Lower leg skin (tissue), 4 donors: Measurements from ENCODE around the gene HOMER1. TPM values are rescaled to one million over a fixed set of nuclear protein-coding genes. Genes with fewer than 3 reads are reported as not detected.
"Not testable (repeated sequence)": the region's sequence is repeated elsewhere in the genome, so short reads cannot be mapped to it uniquely, and the experiment has no call there.

ENCODE experiments used
- DNase-seq, 2 donors: peaks; one replicate each; pipeline ENCODE4 v3.0.0-alpha.2; 2019; ENCODE audit warnings: low spot score in 2 of 2
- H3K4me3 ChIP-seq: fragments of 200-600 bp; sonication (generic); 2 replicates; pipeline ENCODE4 v1.5.1; 2017; ENCODE audit warnings: mild to moderate bottlenecking, low read depth; ENCODE audit not compliant: poor library complexity, severe bottlenecking
- POLR2A ChIP-seq, 2 donors: fragments of 450-650 bp; IDR thresholded peaks; one replicate each; pipeline ENCODE4 v1.6.1; 2016 to 2017; ENCODE audit warnings: antibody characterized with exemption in 2 of 2, mild to moderate bottlenecking in 1 of 2, moderate library complexity in 1 of 2
- WGBS, 2 donors: methylation state at CpG; one replicate each; pipeline ENCODE4 v1.1.5; 2018; 5-methylcytosine and 5-hydroxymethylcytosine counted together
- intact Hi-C: fragments of 100-400 bp; cut with DNase I; formaldehyde crosslinking; loops from one replicate; pipeline ENCODE4 v1.15.0; 2023; ENCODE audit warnings: low total_unique reads
- total RNA-seq, 4 donors: library from RNA; depleted of rRNA; stranded (reverse); fragments of >200 nt; gene quantifications; one replicate each; pipeline ENCODE4 v1.1.0, GENCODE V29; 2016
- TF ChIP-seq, protein P1 (sequence below), 3 donors: fragments of 450-650 bp; IDR thresholded peaks; one replicate each; pipeline ENCODE4 v1.5.1; 2016; ENCODE audit warnings: antibody characterized with exemption in 3 of 3, mild to moderate bottlenecking in 3 of 3, moderate library complexity in 2 of 3

Gene HOMER1
- total RNA-seq, 4 donors from 2014 or later: 5.9 to 12.4 (median 8.8) TPM

GRCh38 chr5:79526928-79527327 is 13.0 kb upstream of the HOMER1 start:
- WGBS, 2 donors: 87 to 91% methylated on average over 5 of the region's 5 CpGs
- TF ChIP-seq, protein P1, sequence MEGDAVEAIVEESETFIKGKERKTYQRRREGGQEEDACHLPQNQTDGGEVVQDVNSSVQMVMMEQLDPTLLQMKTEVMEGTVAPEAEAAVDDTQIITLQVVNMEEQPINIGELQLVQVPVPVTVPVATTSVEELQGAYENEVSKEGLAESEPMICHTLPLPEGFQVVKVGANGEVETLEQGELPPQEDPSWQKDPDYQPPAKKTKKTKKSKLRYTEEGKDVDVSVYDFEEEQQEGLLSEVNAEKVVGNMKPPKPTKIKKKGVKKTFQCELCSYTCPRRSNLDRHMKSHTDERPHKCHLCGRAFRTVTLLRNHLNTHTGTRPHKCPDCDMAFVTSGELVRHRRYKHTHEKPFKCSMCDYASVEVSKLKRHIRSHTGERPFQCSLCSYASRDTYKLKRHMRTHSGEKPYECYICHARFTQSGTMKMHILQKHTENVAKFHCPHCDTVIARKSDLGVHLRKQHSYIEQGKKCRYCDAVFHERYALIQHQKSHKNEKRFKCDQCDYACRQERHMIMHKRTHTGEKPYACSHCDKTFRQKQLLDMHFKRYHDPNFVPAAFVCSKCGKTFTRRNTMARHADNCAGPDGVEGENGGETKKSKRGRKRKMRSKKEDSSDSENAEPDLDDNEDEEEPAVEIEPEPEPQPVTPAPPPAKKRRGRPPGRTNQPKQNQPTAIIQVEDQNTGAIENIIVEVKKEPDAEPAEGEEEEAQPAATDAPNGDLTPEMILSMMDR (IDR thresholded peaks at IDR 0.05): no peak
- no peak for TF ChIP-seq POLR2A (IDR thresholded peaks at IDR 0.05)
- intact Hi-C loops: no loop called here

DNA sequence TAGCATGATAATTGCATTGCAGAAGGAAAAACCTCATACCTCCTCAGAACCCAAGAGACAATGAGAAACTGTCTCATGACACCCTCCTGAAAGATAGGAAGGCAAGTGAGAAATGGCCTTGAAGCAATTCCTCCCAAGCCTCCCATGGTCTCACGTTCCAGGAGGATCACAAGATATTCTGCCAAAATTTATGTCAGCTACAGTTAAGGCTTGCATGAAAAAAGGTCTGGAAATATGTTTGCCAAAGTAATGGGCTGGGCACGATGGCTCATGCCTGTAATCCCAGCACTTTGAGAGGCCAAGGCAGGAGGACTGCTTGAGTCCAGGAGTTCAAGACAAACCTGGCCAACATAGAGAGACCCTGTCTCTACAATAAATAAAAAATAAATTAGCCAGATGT is 12.6 kb upstream of the HOMER1 start:
- TF ChIP-seq, protein P1 (IDR thresholded peaks at IDR 0.05): no peak
- no peak for TF ChIP-seq POLR2A (IDR thresholded peaks at IDR 0.05)
- 73 to 79% methylated on average over 2 of the region's 2 CpGs for WGBS, 2 donors
- no peak overlapping the region for H3K4me3 ChIP-seq
- no peak for DNase-seq
- intact Hi-C loops: no loop called here

More at GRCh38 chr5:79526928-79527327, 13.0 kb upstream of the HOMER1 start:
- DNase-seq: no peak
- no peak overlapping the region for H3K4me3 ChIP-seq

DNA sequence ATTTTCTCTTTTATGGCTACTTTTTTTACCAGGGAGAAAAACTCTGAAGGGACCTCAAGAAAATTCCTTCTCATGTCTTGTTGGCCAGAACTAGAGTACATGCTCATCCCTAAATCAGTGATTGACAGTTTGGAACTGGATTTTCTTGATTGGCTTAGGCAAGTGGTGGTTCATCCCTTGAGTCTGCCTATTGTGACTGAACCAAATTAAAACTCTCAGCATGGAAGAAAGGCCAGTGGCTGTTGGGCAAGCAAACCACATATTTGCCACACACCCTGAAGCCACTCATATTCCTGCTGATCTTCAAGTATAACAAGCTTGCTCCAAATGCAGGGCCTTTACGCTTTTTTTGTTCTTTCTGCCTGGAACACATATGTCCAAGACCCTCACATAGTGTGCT is 7.2 kb upstream of the HOMER1 start:
- 88 to 93% methylated on average over 1 of the region's 1 CpG for WGBS, 2 donors
- no peak for DNase-seq
- H3K4me3 ChIP-seq: no peak overlapping the region
- TF ChIP-seq, protein P1 (IDR thresholded peaks at IDR 0.05): no peak
- no peak for TF ChIP-seq POLR2A (IDR thresholded peaks at IDR 0.05)
- intact Hi-C loops: no loop called here

- TF ChIP-seq, protein P1 (IDR thresholded peaks at IDR 0.05): no peak
- TF ChIP-seq POLR2A (IDR thresholded peaks at IDR 0.05): no peak
- DNase-seq: no peak
- H3K4me3 ChIP-seq: no peak overlapping the region
- intact Hi-C loops: no loop called here
- 76 to 79% methylated on average over 1 of the region's 1 CpG for WGBS, 2 donors
Measured at GRCh38 chr5:79518718-79519117, 4.8 kb upstream of the HOMER1 start.

DNA sequence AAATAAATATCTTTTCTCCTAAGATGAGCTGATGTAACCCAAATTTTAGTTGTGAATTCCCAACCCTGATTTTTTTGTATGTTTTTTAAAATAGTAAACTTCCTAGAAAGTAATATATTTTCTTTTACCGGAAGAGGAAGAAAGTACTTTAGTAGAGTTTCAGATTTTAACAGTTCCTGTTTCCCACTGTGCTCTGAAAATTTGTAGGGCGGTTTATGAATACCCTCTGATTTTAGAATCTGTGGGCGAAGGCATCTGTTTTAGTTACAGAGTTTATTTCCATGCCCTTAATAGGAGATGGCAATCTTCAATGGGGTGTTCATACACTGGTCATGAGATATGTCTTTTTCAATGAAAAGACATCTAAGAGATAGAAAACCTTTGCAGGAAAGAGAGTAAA is 3.7 kb upstream of the HOMER1 start:
- DNase-seq: no peak
- 74 to 75% methylated on average over 3 of the region's 3 CpGs for WGBS, 2 donors
- TF ChIP-seq, protein P1 (IDR thresholded peaks at IDR 0.05): no peak
- TF ChIP-seq POLR2A (IDR thresholded peaks at IDR 0.05): no peak
- intact Hi-C loops: no loop called here
- H3K4me3 ChIP-seq: no peak overlapping the region

DNA sequence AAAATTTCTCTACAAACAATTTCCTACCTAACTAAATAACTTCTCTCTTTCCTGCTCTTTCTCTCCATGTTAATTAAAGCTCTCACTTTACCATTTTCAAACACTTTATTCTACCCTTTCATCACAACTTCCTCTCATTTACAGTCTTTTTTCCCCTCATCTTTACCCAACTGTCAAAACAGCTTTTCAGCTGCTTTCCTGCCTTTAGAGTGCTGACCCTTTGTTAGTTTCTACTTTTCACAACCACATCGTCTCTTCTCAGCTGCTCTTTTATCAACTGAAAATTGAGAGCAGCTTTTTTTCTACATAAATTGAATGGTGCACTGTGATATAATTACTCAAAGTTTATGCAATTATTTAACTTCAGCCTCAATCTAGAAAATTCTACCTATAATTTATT is 3.1 kb upstream of the HOMER1 start:
- H3K4me3 ChIP-seq: no peak overlapping the region
- intact Hi-C loops: no loop called here
- TF ChIP-seq POLR2A (IDR thresholded peaks at IDR 0.05): no peak
- TF ChIP-seq, protein P1 (IDR thresholded peaks at IDR 0.05): no peak
- no peak for DNase-seq
- 58 to 69% methylated on average over 1 of the region's 1 CpG for WGBS, 2 donors

GRCh38 chr5:79516331-79516730 is 2.4 kb upstream of the HOMER1 start:
- intact Hi-C loops, H3K4me3 ChIP-seq, DNase-seq: not testable (repeated sequence)
- 96 to 97% methylated on average over 13 of the region's 14 CpGs for WGBS, 2 donors
